Prostate gland (tissue), 2 donors: ENCODE results near the gene NUBPL.

ENCODE experiments used
- POLR2A ChIP-seq: fragments of 450-650 bp; IDR thresholded peaks from one replicate; pipeline ENCODE4 v1.6.1; 2016; ENCODE audit warnings: antibody characterized with exemption, mild to moderate bottlenecking
- POLR2AphosphoS5 ChIP-seq: sonication (generic); formaldehyde crosslinking; IDR thresholded peaks from one replicate; pipeline ENCODE4 v1.6.1; 2017; ENCODE audit warnings: antibody characterized with exemption
- TF ChIP-seq, protein P1 (sequence below), 4 experiments: fragments of 200-600 bp in 2 of 4; fragments of 450-650 bp in 2 of 4; sonication (generic) in 2 of 4; IDR thresholded peaks; 1 replicate in 3 of 4; 2 replicates in 1 of 4; pipeline ENCODE4 v1.5.1; 2016 to 2019; ENCODE audit warnings: antibody characterized with exemption in 4 of 4, mild to moderate bottlenecking in 2 of 4, moderate library complexity in 2 of 4

DNA sequence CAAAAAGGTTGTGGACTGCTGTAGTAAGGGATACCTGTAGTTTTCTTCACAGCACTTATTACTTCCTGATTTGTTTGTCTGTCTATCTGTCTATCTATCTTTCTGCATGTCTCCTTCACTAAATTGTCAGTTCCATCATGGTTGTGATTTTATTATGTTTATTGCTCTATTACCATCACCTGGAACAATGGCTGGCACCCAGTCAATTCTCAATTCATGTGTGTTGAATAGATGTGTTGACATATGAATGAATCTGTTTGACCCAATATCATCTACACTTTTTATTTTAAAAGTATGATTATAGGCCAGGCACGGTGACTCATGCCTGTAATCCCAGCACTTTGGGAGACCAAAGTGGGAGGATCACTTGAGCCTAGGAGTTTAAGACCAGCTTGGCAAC lies 224.4 kb downstream of the NUBPL start:
- TF ChIP-seq POLR2AphosphoS5 (no peak), POLR2A (no peak)
- TF ChIP-seq, protein P1, sequence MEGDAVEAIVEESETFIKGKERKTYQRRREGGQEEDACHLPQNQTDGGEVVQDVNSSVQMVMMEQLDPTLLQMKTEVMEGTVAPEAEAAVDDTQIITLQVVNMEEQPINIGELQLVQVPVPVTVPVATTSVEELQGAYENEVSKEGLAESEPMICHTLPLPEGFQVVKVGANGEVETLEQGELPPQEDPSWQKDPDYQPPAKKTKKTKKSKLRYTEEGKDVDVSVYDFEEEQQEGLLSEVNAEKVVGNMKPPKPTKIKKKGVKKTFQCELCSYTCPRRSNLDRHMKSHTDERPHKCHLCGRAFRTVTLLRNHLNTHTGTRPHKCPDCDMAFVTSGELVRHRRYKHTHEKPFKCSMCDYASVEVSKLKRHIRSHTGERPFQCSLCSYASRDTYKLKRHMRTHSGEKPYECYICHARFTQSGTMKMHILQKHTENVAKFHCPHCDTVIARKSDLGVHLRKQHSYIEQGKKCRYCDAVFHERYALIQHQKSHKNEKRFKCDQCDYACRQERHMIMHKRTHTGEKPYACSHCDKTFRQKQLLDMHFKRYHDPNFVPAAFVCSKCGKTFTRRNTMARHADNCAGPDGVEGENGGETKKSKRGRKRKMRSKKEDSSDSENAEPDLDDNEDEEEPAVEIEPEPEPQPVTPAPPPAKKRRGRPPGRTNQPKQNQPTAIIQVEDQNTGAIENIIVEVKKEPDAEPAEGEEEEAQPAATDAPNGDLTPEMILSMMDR (IDR thresholded peaks at IDR 0.05), result no peak
